Panc1 (cell line): ENCODE measurements around the gene NSD2.

Experiments
- CTCF ChIP-seq: fragments of 450-650 bp; IDR thresholded peaks from 2 replicates; pipeline ENCODE4 v1.5.1; 2017; ENCODE audit warnings: mild to moderate bottlenecking
- POLR2AphosphoS5 ChIP-seq: IDR thresholded peaks from 2 replicates; pipeline ENCODE4 v1.6.1; 2012; ENCODE audit warnings: mild to moderate bottlenecking, low read depth, low read length, moderate library complexity
- REST ChIP-seq, 2 experiments: IDR thresholded peaks; 2 replicates each; pipeline ENCODE4 v1.6.1; 2011 to 2012; ENCODE audit warnings: low read depth in 2 of 2, control low read depth in 1 of 2, low read length in 1 of 2, mild to moderate bottlenecking in 1 of 2, moderate library complexity in 1 of 2; ENCODE audit not compliant: insufficient read depth in 1 of 2
- SIN3A ChIP-seq: IDR thresholded peaks from 2 replicates; pipeline ENCODE4 v1.6.1; 2012; ENCODE audit warnings: low read depth, mild to moderate bottlenecking, low read length, moderate library complexity, borderline replicate concordance; ENCODE audit not compliant: insufficient read depth
- TCF7L2 ChIP-seq: IDR thresholded peaks from 2 replicates; pipeline ENCODE4 v1.6.1; 2011; ENCODE audit warnings: mild to moderate bottlenecking, low read depth, low read length, inconsistent platforms

- TF ChIP-seq TCF7L2, result no peak
- no peak for TF ChIP-seq CTCF
- TF ChIP-seq POLR2AphosphoS5, result no peak; the same call in 1 of the 2 replicates
- no peak for TF ChIP-seq REST (IDR thresholded peaks at IDR 0.05; ENCODE audit: insufficient read depth in 1 of 2, low read depth in 2 of 2, low read length in 1 of 2)
- TF ChIP-seq SIN3A, result no peak
Measured at GRCh38 chr4:1983846-1984405, 112.7 kb downstream of the NSD2 start.
